ENCODE measurements around the gene PTX4. TPM values are rescaled to one million over a fixed set of nuclear protein-coding genes. Genes with fewer than 3 reads are reported as not detected.

Gene PTX4
- polyA plus RNA-seq, 3 donors: 0.19 TPM; not detected in 2

DNA sequence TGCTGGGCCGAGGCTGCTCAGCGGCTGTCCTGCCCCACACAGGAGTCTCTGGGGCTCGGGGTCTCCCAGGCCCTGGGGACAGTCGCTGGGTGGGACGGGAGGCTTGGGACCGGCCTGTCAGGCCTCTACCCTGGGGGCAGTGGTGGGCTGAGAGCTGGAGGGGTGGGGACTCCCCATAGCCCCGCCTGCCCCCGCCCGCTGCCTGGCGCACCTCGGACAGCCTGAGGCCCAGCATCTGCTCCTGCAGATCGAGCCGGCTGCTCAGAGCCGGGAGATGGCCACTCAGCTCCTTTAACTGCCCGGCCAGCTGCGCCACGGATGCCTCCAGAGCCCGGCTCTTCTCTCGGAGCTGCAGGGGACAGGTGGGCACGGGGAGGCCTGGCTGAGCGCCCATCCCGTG, 51.1 kb downstream of the PTX4 start:
- no peak for DNase-seq
- H3K9me3 Mint-ChIP-seq: no peaks in the 10 kb centered on the region
- Histone ChIP-seq H3K4me1 (ENCODE audit: control insufficient read depth in 1 of 2, insufficient read depth in 2 of 2, low read length in 2 of 2) (peaks cover 0 to 10% of the 10 kb centered on the region in 2 donors), H3K79me2 (ENCODE audit: insufficient read depth, low read length) (no peaks in the 10 kb centered on the region), H3K27me3 (ENCODE audit: control insufficient read depth in 2 of 2, insufficient read depth in 2 of 2, low read length in 2 of 2) (peaks cover 0 to 13% of the 10 kb centered on the region in 2 donors), H3K9me3 (replicated peaks in 1 of 2; ENCODE audit: control insufficient read depth in 1 of 2, insufficient read depth in 1 of 2, low read length in 2 of 2) (no peaks in the 10 kb centered on the region), H3K9ac (ENCODE audit: insufficient read depth, low read length, poor library complexity, severe bottlenecking) (no peak overlapping the region), H2AFZ (ENCODE audit: insufficient read depth, low read depth, low read length, poor library complexity, severe bottlenecking) (no peak overlapping the region), H3K4me3 (replicated peaks in 1 of 3; ENCODE audit: low read depth in 2 of 3, low read length in 3 of 3) (no peak overlapping the region), H4K20me1 (ENCODE audit: insufficient read depth, low read length) (no peaks in the 10 kb centered on the region), H3K4me2 (replicated peaks; ENCODE audit: extremely low read depth, low read length, poor library complexity, severe bottlenecking) (no peak overlapping the region), H3K36me3 (replicated peaks in 1 of 2; ENCODE audit: control insufficient read depth in 1 of 2, insufficient read depth in 2 of 2, low read length in 2 of 2) (peaks cover 0 to 4% of the 10 kb centered on the region in 2 donors), H3K27ac (ENCODE audit: low read depth in 1 of 2, low read length in 2 of 2) (no peak overlapping the region)
- H3K4me3 Mint-ChIP-seq: no peak overlapping the region
- intact Hi-C loops (cut with micrococcal nuclease): no loop called here
- TF ChIP-seq, protein P1, sequence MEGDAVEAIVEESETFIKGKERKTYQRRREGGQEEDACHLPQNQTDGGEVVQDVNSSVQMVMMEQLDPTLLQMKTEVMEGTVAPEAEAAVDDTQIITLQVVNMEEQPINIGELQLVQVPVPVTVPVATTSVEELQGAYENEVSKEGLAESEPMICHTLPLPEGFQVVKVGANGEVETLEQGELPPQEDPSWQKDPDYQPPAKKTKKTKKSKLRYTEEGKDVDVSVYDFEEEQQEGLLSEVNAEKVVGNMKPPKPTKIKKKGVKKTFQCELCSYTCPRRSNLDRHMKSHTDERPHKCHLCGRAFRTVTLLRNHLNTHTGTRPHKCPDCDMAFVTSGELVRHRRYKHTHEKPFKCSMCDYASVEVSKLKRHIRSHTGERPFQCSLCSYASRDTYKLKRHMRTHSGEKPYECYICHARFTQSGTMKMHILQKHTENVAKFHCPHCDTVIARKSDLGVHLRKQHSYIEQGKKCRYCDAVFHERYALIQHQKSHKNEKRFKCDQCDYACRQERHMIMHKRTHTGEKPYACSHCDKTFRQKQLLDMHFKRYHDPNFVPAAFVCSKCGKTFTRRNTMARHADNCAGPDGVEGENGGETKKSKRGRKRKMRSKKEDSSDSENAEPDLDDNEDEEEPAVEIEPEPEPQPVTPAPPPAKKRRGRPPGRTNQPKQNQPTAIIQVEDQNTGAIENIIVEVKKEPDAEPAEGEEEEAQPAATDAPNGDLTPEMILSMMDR (IDR thresholded peaks at IDR 0.05): no peak
- no peaks in the 10 kb centered on the region for H3K4me1 Mint-ChIP-seq
- H3K27me3 Mint-ChIP-seq (ENCODE audit: low read depth in 3 of 3): peaks cover 0 to 13% (median 3%) of the 10 kb centered on the region in 3 donors
- peaks cover 0 to 15% of the 10 kb centered on the region in 2 donors for H3K36me3 Mint-ChIP-seq
- no peak overlapping the region for H3K27ac Mint-ChIP-seq
- WGBS (ENCODE audit: insufficient coverage): 95% methylated on average over 20 of the region's 22 CpGs

DNA sequence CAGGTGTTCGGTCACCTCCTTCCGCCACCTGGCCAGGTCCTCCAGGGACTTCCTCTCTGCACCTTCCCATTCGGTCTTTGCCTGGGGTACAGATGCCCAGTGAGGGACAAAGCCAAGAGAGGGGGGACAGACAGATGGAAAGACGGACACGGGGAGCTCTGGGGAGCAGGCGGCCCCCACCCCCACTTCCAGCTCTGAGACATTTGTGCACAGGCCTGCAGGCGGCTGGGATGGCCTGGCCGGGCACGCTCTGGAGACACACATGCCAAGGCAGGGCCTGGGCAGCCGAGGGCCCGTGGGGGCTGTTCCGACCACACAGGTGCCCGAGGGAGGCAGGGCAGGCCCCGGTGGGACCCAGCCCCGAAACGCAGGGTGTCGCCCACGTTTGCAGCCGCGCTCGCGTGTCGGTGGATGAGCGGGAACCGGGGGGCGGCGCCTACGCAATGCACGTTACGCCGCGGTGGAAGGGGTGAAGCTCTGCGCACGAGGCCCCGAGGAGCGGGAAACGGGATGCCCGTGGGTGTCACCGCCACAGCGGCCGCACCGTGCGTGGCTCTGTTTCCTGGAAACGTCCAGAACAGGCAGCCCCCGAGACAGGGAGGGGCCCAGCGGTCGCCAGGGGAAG, 51.9 kb downstream of the PTX4 start:
- Histone ChIP-seq H3K36me3 (replicated peaks in 1 of 2; ENCODE audit: control insufficient read depth in 1 of 2, insufficient read depth in 2 of 2, low read length in 2 of 2) (peaks cover 0 to 4% of the 10 kb centered on the region in 2 donors), H3K4me2 (replicated peaks; ENCODE audit: extremely low read depth, low read length, poor library complexity, severe bottlenecking) (no peak overlapping the region), H3K9ac (ENCODE audit: insufficient read depth, low read length, poor library complexity, severe bottlenecking) (no peak overlapping the region), H3K27ac (ENCODE audit: low read depth in 1 of 2, low read length in 2 of 2) (no peak overlapping the region), H3K27me3 (ENCODE audit: control insufficient read depth in 2 of 2, insufficient read depth in 2 of 2, low read length in 2 of 2) (peaks cover 0 to 19% of the 10 kb centered on the region in 2 donors), H4K20me1 (ENCODE audit: insufficient read depth, low read length) (no peaks in the 10 kb centered on the region), H3K4me3 (replicated peaks in 1 of 3; ENCODE audit: low read depth in 2 of 3, low read length in 3 of 3) (no peak overlapping the region), H3K4me1 (ENCODE audit: control insufficient read depth in 1 of 2, insufficient read depth in 2 of 2, low read length in 2 of 2) (peaks cover 0 to 13% of the 10 kb centered on the region in 2 donors), H3K9me3 (replicated peaks in 1 of 2; ENCODE audit: control insufficient read depth in 1 of 2, insufficient read depth in 1 of 2, low read length in 2 of 2) (no peaks in the 10 kb centered on the region), H3K79me2 (ENCODE audit: insufficient read depth, low read length) (no peaks in the 10 kb centered on the region), H2AFZ (ENCODE audit: insufficient read depth, low read depth, low read length, poor library complexity, severe bottlenecking) (no peak overlapping the region)
- Mint-ChIP-seq H3K27ac (no peak overlapping the region), H3K36me3 (peaks cover 0 to 15% of the 10 kb centered on the region in 2 donors), H3K9me3 (peaks cover 0 to 2% (median 0%) of the 10 kb centered on the region in 7 donors), H3K27me3 (ENCODE audit: low read depth in 3 of 3) (peaks cover 3 to 20% (median 6%) of the 10 kb centered on the region in 3 donors), H3K4me1 (peaks cover 3% of the 10 kb centered on the region), H3K4me3 (no peak overlapping the region)
- no peak for DNase-seq
- TF ChIP-seq, protein P1 (IDR thresholded peaks at IDR 0.05): no peak
- intact Hi-C loops (cut with micrococcal nuclease): no loop called here
- 94% methylated on average over 45 of the region's 47 CpGs for WGBS (ENCODE audit: insufficient coverage)

Data from CD14-positive monocyte (primary cell).